Body of pancreas (tissue), 4 donors: ENCODE measurements around the gene LNX1.

Source experiments
- POLR2A ChIP-seq, 3 donors: fragments of 450-650 bp; IDR thresholded peaks; one replicate each; pipeline ENCODE4 v1.6.1; 2016; ENCODE audit warnings: antibody characterized with exemption in 3 of 3, mild to moderate bottlenecking in 2 of 3
- TF ChIP-seq, protein P1 (sequence below), 7 experiments: fragments of 450-650 bp in 4 of 7; fragments of 200-600 bp in 3 of 7; sonication (generic) in 3 of 7; IDR thresholded peaks; one replicate each; pipeline ENCODE4 v1.5.1; 2016 to 2019; ENCODE audit warnings: antibody characterized with exemption in 7 of 7

DNA sequence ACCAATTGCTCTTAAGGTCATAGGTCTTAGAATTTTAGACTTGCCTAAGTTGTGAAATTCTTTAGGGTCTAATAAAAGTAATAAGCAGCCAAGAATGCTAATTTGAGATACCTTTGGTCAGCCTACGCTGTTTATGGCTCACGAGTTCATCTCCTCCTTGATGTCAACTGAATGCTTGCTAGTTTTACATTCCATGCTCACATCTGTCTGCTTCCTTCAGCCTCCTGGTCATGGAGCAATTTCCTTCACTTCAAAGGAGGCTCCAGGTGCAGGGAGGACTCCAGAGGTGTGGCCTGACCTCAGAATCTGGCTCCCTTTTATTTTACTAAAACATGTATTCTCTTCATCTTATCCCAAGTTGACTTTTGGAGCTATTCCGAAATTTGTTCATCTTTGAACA is 23.3 kb upstream of the LNX1 start:
- TF ChIP-seq, protein P1, sequence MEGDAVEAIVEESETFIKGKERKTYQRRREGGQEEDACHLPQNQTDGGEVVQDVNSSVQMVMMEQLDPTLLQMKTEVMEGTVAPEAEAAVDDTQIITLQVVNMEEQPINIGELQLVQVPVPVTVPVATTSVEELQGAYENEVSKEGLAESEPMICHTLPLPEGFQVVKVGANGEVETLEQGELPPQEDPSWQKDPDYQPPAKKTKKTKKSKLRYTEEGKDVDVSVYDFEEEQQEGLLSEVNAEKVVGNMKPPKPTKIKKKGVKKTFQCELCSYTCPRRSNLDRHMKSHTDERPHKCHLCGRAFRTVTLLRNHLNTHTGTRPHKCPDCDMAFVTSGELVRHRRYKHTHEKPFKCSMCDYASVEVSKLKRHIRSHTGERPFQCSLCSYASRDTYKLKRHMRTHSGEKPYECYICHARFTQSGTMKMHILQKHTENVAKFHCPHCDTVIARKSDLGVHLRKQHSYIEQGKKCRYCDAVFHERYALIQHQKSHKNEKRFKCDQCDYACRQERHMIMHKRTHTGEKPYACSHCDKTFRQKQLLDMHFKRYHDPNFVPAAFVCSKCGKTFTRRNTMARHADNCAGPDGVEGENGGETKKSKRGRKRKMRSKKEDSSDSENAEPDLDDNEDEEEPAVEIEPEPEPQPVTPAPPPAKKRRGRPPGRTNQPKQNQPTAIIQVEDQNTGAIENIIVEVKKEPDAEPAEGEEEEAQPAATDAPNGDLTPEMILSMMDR (IDR thresholded peaks at IDR 0.05), result peak in 4 of 7 experiments; percentile 28 to 65 (median 40)
- no peak for TF ChIP-seq POLR2A (IDR thresholded peaks at IDR 0.05)
